Measurements from ENCODE around the gene CCBE1.
"Not testable (repeated sequence)": the region's sequence is repeated elsewhere in the genome, so short reads cannot be mapped to it uniquely, and the experiment has no call there.

Gene CCBE1

DNA sequence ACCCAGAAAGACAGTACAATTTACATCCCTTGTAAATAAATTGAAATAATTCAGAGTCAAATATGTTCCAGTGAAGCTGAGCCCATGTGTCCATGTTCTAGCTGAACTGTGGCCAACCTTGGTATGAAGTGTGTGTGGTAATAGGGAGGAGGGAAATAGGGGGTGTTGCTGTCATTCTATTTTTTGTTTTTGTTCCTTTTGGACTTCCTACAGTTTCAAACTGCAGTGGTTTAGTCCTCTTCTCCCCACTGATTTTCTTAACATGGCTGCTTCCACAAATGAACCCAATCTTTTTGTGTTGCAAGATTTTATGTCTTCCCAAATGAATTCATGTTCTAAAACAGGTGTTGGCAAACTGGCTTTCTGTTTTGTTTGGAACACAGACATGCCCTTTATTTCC lies 156.9 kb downstream of the CCBE1 start:
- no peak for DNase-seq (ENCODE audit: low read depth, low spot score)

DNA sequence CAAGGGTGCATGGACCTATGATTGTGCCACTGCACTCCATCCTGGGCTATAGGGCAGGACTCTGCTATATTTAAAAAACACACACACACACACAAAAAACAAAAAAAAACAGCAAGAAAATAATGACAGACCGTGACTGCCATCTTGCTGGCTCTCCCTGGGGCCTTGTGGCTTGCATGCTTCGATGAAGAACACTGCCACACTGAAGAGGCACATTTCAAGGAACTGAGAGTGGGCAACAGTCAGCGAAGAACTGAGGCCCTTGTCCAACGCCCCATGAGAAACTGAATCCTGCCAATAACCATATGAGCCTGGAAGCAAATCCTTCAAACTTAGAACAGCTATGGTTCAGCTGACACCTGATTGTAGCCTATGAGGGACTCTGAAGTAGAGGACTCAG lies 158.1 kb downstream of the CCBE1 start:
- no peak for DNase-seq (ENCODE audit: low read depth, low spot score)

- DNase-seq (ENCODE audit: low read depth, low spot score) = no peak
These were observed 159.6 kb downstream of the CCBE1 start for GRCh38 chr18:59537579-59537978.

DNA sequence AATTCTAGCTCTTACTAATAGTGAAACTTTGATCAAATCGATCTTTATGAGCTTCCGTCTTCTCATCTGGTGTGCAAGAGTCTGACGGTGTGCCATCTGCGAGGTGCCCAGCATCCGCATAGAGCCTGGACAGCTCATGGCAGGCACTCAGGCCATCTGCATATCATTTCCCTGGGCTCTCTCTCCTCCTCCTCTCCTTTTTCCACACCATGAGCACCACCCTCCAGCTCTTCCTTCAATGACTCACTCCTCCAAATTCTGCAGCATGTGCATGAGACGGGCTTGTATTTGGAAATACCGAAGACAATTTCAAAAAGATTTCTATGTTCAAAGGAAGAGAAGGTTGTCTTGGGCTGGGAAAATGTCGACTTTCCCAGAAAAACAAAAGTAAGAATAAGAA lies 161.1 kb downstream of the CCBE1 start:
- no peak for DNase-seq (ENCODE audit: low read depth, low spot score)

DNA sequence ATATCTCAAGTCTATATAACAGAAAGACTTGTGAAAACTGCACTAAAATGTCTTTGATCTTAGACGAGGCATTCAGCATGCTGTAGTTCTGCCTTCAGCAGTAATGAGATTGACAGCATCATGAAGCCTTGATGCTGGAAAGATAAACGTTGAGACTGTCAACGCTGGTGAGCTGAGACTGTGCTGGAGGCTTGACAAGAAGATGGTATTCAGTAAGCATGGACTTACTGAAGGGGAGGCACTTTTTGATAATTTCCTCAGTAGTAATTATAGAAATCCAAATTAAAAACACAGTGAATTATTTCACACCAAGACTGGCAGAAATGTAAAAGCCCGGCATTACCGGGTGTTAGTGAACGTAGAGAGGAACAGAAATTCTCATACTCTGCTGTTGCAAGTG lies 162.2 kb downstream of the CCBE1 start:
- DNase-seq (ENCODE audit: low read depth, low spot score) = no peak

DNA sequence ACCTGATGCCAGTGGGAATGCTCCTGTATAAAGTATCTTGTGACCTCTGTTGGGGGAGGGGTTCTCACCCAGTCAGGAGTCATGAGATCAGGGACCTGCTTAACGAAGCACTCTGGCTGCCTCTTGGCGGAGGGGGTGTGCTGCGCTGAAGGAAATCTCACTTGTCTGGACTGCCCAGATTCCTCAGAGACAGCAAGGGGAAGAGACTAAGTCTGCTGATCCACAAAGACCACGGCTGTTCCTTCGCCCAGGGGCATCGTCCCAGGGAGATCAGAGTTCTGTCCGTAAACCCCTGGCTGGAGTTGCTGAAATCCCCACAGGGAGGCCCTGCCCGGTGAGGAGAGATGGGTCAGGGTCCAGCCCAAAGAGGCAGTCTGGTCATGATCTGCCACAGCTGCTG lies 168.4 kb downstream of the CCBE1 start:
- no peak for DNase-seq (ENCODE audit: low read depth, low spot score)

- no peak for DNase-seq (ENCODE audit: low read depth, low spot score)
These were observed 176.5 kb downstream of the CCBE1 start for GRCh38 chr18:59520562-59521355.

GRCh38 chr18:59518705-59519104 lies 178.5 kb downstream of the CCBE1 start:
- no peak for DNase-seq (ENCODE audit: low read depth, low spot score)

DNA sequence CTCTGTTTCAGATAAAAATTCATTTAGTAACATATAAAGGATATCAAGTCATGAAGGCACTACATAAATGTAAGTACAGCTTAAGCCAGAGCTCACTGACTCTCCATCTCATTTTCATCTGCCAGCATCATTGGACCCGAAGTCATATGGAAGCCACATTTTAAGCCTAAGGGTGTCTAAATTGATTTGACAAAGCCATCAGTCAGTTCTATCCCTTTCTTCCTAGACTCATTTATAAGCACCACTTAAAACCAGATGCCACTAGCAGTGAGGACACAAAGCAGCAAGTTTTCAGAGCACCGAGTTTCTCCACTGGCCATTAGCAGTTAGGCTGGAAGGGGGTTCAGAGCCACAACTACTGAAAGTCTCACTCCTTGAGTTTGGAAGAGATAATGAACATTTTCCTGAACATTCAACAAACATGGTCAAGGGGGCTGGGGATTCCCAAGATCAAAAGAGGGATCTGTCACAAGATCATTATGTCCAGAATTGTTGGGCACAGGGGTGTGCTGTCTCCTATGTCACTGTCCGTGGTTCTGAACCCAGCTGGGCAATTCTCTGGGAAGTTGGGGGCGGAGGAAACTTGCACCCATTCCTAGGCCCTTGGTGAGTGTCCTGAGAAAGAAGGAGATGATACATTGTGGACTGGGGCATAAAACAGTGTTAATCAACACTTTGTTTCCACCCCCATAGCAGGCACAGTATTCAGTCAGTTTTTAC lies 179.6 kb downstream of the CCBE1 start:
- no peak for DNase-seq (ENCODE audit: low read depth, low spot score)

DNA sequence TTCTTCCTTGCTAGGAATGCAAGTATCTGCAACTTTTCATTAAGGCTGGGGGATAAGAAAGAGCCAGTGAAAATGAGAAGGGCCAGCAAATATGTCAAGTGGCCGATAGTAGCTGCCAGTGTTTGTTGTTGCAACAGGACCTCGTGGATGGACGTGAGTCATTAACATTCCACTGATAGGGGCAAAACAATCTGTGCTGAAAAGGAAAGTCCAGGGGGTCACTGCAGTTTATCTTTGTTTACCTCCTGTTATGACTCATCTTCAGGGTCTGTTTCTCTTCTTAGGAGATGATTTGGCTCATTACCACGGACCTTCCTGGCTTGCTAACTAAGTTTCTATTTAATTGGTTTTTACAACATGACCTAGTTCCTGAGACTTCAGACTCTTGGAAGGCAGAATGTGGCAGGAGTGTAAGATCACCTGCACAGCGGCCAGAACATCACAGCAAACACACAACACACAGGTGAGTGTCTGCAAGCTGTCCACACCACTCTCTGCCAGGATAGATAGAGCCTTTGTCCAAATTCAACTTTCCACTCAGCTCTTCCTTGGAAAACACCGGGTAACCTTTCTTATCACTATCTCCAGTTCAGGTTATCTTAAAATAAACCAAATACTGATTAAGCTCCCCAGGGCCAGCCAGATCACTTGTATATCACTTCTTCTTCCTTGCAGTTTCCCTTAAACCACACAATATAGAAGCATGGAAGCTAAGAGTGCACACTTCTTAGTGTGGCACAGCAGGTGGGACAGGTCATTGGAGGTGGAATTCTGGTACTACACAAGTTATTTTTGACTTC lies 180.7 kb downstream of the CCBE1 start:
- DNase-seq (ENCODE audit: low read depth, low spot score) = no peak

DNA sequence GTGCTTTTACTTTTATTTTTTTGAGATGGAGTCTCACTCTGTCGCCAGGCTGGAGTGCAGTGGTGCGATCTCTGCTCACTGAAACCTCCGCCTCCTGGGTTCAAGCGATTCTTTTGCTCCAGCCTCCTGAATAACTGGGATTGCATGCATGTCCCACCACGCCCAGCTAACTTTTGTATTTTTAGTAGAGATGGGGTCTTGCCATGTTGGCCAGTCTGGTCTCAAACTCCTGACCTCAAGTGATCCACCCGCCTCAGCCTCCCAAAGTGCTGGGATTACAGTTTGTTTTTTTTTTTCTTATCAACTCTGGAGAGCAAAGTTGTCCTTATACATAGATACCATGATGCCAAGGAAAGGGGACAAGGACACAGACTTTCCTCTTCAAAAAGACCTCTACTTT lies 181.3 kb downstream of the CCBE1 start:
- not testable (repeated sequence) for DNase-seq (ENCODE audit: low read depth, low spot score)

- DNase-seq (ENCODE audit: low read depth, low spot score) = no peak
These were observed 182.1 kb downstream of the CCBE1 start for GRCh38 chr18:59515147-59515546.

- DNase-seq (ENCODE audit: low read depth, low spot score) = no peak
These were observed 183.0 kb downstream of the CCBE1 start for GRCh38 chr18:59514203-59514602.

DNA sequence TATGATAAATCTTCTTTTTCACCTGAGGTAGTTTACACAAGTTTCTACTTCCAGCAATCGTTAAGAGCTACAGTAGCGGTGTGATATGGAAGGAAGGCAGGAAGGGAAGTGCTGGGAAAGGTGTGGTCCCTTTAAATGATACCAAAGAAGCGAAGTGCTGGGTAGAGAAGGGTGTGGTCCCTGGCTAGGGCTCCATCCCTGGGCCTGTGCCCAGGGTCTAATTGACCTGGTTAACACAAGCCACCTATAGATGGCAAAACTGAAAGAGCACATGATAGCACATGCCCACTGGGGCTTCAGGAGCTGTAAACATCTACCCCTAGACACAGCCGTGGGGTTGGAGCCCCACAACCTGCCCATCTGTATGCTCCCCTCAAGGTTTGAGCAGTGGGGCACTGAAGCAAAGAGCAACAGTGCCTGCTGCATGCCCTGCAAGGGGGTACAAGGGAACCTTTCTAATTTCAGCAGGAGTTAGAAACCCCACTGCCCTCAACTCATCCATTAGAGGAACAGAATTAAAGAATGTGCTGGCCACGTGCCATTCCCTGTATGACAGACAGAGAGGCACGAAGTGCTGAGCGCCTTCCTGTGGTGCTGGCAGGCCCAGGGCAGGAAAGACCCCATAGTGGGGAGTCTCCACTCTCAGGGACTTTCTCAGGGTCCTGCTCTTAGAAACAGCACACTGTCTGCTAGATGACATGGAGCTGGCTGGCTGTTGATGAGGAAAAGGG lies 185.0 kb downstream of the CCBE1 start:
- no peak for DNase-seq (ENCODE audit: low read depth, low spot score)

GRCh38 chr18:59509481-59510442 lies 187.5 kb downstream of the CCBE1 start:
- DNase-seq (ENCODE audit: low read depth, low spot score) = no peak

- DNase-seq (ENCODE audit: low read depth, low spot score) = no peak
These were observed 191.9 kb downstream of the CCBE1 start for GRCh38 chr18:59505356-59505755.

DNA sequence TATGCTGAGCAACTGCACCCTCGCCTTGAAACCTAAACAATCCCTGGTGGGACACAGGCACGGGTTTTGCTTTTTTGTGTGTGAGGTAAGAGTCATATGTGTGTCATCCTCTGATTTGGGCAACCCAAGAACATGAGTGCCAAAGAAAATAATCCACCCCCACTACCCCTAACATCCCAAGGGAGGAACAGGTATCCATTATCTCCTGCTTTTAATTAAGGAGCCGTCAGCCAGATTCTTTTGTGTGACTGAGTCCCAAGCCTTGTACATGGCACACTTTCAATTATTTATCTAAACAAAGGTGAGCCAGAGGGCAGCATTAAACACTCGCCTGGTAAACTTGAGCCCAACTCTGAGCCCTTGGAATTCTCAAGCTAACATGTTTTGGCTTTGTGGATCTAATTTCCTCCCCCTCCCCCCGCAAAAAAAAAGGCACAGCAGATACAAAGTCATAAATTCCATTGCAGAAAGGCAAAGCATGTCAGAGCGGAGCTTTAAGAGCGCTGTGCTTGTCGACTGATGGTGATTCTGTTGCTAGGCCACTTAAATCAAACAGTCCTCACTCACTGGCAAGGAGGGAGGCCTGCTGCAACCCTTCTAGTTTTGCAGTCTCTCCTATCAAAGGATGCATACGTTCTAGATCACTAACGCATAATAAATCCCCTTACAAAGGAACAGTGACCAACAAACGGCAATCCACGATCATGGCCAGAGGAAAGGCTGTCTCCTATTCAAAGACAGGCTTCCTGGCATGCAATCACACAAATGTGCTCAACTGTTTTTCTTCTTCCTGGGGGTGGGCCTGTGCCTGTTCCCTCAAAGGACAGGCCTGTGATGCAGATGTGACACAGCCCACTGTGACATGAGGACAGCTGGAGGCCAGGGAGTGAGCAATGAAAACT lies 194.7 kb downstream of the CCBE1 start:
- DNase-seq (ENCODE audit: low read depth, low spot score) = peak; percentile 67

- no peak for DNase-seq (ENCODE audit: low read depth, low spot score)
These were observed 195.3 kb downstream of the CCBE1 start for GRCh38 chr18:59501920-59502273.

DNA sequence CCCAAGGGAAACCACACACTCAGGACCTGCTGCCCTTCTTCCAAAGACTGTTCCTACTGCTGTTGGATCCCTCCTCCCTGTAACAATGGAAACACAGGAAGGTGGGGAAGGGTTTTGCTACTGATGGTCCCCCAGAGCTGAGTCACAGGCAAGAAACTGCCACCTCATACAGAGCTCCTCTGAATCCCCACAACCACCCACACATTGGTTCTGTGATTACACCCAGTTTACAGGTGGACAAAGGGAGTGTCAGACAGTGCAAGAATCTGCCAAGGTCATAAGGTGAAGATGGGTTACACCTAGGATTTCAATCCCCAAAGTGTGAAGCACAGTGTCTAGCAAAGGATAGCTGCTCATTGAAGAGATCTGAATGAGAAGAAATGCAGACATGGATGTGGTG lies 196.5 kb downstream of the CCBE1 start:
- DNase-seq (ENCODE audit: low read depth, low spot score) = no peak
